Activated CD4-positive, alpha-beta T cell treated with anti-CD3 and anti-CD28 coated beads, Interleukin-2, amount 10 ng/mL, durations not matched to agents 7 days and 5 days (primary cell): ENCODE data around the gene C1orf185. TPM values are rescaled to one million over a fixed set of nuclear protein-coding genes. Genes with fewer than 3 reads are reported as not detected.

ENCODE experiments used
- CTCF ChIA-PET: fragments of 350-600 bp; sonication (Branson Sonifier 250); formaldehyde crosslinking; loops from one replicate; lab custom pipeline; 2021; ENCODE audit warnings: antibody characterized with exemption; lab: Charles Lee
- POLR2A ChIA-PET: fragments of 350-600 bp; sonication (Branson Sonifier 250); formaldehyde crosslinking; loops from one replicate; lab custom pipeline; 2021; ENCODE audit warnings: antibody characterized with exemption; lab: Charles Lee
- DNase-seq: peaks from one replicate; pipeline ENCODE4 v3.0.0-alpha.2; 2020
- H3K27ac Mint-ChIP-seq: one replicate; pipeline ENCODE4 v1.8.0; 2021; ENCODE audit warnings: mild to moderate bottlenecking, moderate library complexity, mixed read lengths
- H3K27me3 Mint-ChIP-seq: one replicate; pipeline ENCODE4 v1.8.0; 2021; ENCODE audit warnings: mixed read lengths
- H3K36me3 Mint-ChIP-seq: one replicate; pipeline ENCODE4 v1.8.0; 2021; ENCODE audit warnings: low read depth, mixed read lengths
- H3K4me1 Mint-ChIP-seq: one replicate; pipeline ENCODE4 v1.8.0; 2021; ENCODE audit warnings: mixed read lengths
- H3K4me3 Mint-ChIP-seq: one replicate; pipeline ENCODE4 v1.8.0; 2021; ENCODE audit warnings: mild to moderate bottlenecking, moderate library complexity, mixed read lengths
- H3K9me3 Mint-ChIP-seq: one replicate; pipeline ENCODE4 v1.8.0; 2021; ENCODE audit warnings: mixed read lengths
- microRNA-seq: library from miRNA; unstranded; fragments of <30 nt; microRNA quantifications from one replicate; pipeline ENCODE4 v1.2.0, GENCODE V29; 2021; ENCODE audit warnings: borderline microRNAs expressed, borderline replicate concordance
- total RNA-seq, 2 experiments: library from RNA; stranded (reverse); gene quantifications; one replicate each; pipeline ENCODE4 v1.2.3, GENCODE V29; 2021

The C1orf185 gene
- total RNA-seq, 2 experiments from 2014 or later = not detected

- Mint-ChIP-seq H3K27ac (no peak overlapping the region), H3K9me3 (no peaks in the 10 kb centered on the region), H3K4me3 (no peak overlapping the region), H3K36me3 (no peaks in the 10 kb centered on the region), H3K4me1 (no peaks in the 10 kb centered on the region), H3K27me3 (peaks cover 1% of the 10 kb centered on the region)
- POLR2A ChIA-PET = no interaction called here
- CTCF ChIA-PET = interaction anchor here (0.5 to 2.7 kb wide), 6 partner anchors 11 to 318 kb away, joined by 3 to 6 read pairs (median 3); no protein-coding TSS in a partner anchor
- no peak for DNase-seq
Measured at GRCh38 chr1:51190961-51191360, 88.9 kb downstream of the C1orf185 start.

GRCh38 chr1:51192213-51192843 is 90.3 kb downstream of the C1orf185 start:
- no peaks in the 10 kb centered on the region for H3K9me3 Mint-ChIP-seq
- CTCF ChIA-PET = interaction anchor here (0.7 to 2.7 kb wide), 3 partner anchors 10 to 417 kb away, joined by 4 to 6 read pairs (median 6); no protein-coding TSS in a partner anchor
- H3K36me3 Mint-ChIP-seq = no peaks in the 10 kb centered on the region
- H3K27ac Mint-ChIP-seq = no peak overlapping the region
- H3K27me3 Mint-ChIP-seq = peaks cover 4% of the 10 kb centered on the region
- H3K4me1 Mint-ChIP-seq = no peaks in the 10 kb centered on the region
- H3K4me3 Mint-ChIP-seq = no peak overlapping the region
- POLR2A ChIA-PET = no interaction called here
- DNase-seq = peak; percentile 73

- DNase-seq = no peak
- Mint-ChIP-seq H3K27me3 (peaks cover 4% of the 10 kb centered on the region), H3K27ac (no peak overlapping the region), H3K9me3 (no peaks in the 10 kb centered on the region), H3K36me3 (no peaks in the 10 kb centered on the region), H3K4me1 (no peaks in the 10 kb centered on the region), H3K4me3 (no peak overlapping the region)
- ChIA-PET CTCF (interaction anchor here (0.5 to 0.9 kb wide), 3 partner anchors 145 to 502 kb away, joined by 3 to 4 read pairs (median 3); no protein-coding TSS in a partner anchor), POLR2A (no interaction called here)
Measured at GRCh38 chr1:51193564-51193963, 91.5 kb downstream of the C1orf185 start.

Small RNA genes lying within 50 kb of the gene (microRNA-seq; reads per million reads assigned to microRNA genes)
- gene MIR4421 = not detected
- gene MIR6500 = not detected

Other genes starting within 250 kb of the C1orf185 start
- 10 to 100 TPM; 84.6 to 88.2 TPM for gene FAF1, start 142.0 kb upstream of the C1orf185 start, total RNA-seq
- 10 to 100 TPM; 80.0 to 82.3 TPM for gene CDKN2C, start 132.0 kb upstream of the C1orf185 start, total RNA-seq
- 10 to 100 TPM; 23.4 to 25.9 TPM for gene RNF11, start 134.0 kb downstream of the C1orf185 start, total RNA-seq
- gene TTC39A, start 228.3 kb downstream of the C1orf185 start, total RNA-seq = not detected